GM18499 (cell line): Measurements from ENCODE around the gene TREML1.
"Not testable (repeated sequence)": the region's sequence is repeated elsewhere in the genome, so short reads cannot be mapped to it uniquely, and the experiment has no call there.

Experiments
- ATAC-seq: cut with Tn5 transposase; IDR thresholded peaks from one replicate; pipeline ENCODE4 v1.9.1; 2021; ENCODE audit warnings: moderate number of reproducible peaks; ENCODE audit not compliant: insufficient read depth, unreplicated experiment

Gene TREML1

DNA sequence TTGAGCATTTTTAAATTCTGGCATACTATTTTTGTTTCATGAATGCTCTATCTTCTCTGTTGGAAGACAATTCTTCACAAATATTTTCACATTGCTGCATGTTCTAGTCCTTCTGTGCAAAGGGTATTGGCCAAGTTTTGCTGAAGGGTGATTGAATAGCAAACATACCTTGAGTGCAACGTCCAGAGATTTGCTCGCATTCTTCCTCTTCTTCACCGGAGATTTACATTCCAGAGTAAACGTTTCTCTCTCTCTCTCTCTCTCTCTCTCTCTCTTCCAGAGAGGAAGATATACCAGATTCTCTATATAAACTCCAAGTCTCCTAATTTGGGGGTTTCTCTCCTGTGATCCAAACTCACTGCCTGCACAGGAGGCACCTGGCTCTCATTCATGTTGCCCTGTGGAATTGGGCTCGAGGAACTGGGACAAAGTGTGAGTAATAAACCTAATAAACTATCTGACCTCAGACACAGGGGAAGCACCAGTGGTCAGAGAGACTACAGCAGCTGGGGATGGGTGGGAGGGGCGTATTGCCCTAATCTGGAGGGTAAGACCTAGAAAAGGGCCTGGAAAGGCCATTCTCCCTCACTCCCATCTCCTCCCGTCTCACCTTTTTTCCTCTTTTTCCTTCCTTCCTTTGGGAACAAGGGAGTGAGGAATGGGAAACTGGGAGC, 1.1 kb upstream of the TREML1 start:
- ATAC-seq = no peak

DNA sequence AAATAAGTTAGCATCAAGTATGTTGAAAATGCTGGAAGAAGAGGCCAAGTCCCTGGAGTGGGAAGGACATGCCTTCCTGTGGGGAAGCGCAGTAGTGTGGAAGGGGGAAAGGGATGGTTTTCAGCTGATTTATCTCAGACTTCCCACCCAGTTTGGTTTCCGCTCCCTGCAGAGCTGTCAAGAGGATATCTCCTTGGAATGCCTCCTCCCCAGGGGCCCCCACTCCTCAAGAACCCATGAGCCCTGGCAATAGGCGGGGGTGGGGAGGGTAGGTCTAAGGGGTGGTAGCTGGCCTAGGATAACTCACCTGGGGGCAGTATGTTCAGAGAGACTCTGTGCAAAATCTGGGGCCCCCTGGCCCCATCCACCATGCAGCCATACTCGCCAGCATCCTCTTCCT, 696 bp downstream of the TREML1 start:
- no peak for ATAC-seq

GRCh38 chr6:41150671-41151070, 3.5 kb downstream of the TREML1 start:
- no peak for ATAC-seq

DNA sequence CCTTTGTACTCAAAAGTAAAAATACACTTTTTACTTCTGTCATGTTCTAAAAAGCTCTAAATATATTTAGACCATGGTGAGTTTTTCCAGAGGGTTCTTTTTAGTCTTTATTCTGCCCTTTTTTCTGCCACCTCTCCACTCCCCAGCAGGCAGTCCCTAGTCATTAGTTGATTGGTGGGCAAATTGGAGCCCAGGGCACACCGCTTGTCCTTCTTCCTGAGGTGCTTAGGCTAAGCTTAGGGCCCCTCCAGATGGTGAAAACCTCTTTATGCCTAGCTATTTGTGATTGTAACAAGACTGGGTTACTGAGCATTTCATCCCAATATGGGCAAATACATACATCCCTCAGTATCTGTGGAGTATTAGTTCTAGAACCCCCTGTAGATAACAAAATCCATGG, 6.2 kb downstream of the TREML1 start:
- no peak for ATAC-seq

DNA sequence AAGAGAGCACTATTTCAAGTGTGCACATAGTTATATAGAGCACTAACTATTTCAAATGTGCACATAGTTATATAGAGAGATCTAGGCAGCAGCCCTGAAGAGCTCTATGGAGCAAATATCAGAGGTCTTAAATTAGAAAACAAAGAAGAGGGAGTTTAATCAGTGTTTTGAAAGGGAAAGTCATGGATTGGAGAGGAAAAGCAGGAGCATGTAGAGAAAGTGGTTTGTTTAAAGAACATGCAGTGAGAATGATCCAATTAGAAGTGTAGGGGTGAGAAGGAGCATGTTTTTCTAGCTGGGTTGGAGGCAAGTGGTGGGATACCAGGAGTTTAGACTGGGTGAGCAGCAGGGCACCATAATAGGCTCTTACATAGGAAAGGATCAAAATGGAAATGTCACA, 17.2 kb downstream of the TREML1 start:
- no peak for ATAC-seq

DNA sequence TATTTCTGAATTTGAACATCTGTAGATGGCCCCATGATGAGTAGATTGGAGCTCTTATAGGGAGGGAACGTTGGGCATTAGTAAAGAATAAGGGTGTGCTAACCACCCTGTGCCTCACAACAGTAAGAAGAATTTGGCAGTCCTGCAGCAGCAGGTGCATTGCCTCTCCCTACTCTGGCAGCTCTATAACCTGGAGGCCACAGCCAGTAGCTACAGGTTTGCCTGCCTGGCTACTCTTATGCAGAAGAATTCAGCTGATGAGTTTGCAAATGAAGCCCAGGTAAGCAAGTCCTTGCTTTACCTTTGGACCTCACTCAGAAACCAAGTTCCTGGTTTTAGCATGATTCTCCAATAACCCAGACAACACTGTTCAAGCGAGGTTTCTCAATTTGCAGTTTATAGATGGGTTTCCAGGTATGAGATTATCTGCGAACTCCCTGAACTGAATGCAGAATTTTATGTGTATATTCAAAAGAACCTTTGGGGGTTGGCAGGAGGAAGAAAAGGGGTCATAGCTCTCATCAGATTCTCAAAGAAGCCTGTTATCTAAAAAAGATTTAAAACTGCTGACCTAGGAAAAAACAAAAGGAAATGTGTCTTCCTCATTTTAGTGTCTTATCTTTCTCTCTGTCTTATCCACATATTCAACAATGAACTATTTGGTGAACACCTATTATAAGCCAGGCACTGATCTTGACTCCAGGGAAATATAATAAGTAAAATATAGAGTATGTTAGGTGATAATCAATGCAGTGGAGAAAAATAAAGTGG, 18.9 kb downstream of the TREML1 start:
- ATAC-seq = no peak

DNA sequence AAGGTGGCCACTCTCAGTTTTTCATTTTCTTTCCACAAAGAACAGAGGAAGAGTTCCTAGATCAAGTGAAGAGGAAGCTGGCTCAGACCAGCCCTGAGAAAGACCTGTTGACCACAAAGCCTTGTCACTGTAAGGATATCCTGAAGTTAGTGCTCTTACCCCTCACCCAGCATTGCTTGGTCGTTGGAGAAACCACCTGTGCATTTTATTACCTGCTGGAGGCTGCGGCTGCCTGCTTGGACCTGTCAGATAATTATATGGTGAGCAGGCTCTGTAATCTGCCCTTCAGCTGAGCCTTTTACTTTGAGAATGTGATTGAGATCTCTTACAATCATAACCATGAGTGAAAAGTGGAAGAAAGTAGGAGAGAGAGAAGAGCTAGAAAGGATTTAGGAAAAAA, 21.9 kb downstream of the TREML1 start:
- ATAC-seq = no peak

- no peak for ATAC-seq
These were observed 28.9 kb downstream of the TREML1 start for GRCh38 chr6:41125282-41125681.

DNA sequence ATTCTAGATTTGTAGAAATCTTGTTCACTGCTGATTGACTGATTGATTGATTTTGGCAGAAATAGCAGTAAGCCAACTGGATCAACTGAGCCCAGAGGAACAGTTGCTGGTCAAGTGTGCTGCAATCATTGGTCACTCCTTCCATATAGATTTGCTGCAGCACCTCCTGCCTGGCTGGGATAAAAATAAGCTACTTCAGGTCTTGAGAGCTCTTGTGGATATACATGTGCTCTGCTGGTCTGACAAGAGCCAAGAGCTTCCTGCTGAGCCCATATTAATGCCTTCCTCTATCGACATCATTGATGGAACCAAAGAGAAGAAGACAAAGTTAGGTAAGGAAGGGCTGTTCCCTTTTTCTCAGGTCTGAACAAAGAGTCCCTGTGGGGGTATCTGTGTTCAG, 31.2 kb downstream of the TREML1 start:
- ATAC-seq = no peak

GRCh38 chr6:41122373-41122772, 31.8 kb downstream of the TREML1 start:
- no peak for ATAC-seq

DNA sequence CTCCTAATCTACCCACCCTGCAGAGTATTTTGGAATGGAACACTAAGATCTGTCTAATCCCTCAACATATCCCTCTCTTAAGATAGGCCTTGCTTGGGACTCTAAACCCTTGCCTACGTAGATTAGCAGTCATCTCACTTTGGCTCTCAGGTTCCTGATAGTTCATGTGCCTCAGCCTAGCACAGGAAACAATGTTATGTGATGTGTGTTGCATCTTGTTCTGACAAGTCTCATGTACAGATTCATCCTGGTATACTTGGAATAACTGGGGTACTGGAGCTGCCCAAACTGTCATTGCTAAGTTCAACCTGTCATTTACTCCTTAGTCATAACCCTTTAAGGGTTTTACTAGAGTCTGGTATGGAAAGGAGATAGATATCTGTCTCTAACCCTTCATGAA, 34.1 kb downstream of the TREML1 start:
- ATAC-seq = no peak

DNA sequence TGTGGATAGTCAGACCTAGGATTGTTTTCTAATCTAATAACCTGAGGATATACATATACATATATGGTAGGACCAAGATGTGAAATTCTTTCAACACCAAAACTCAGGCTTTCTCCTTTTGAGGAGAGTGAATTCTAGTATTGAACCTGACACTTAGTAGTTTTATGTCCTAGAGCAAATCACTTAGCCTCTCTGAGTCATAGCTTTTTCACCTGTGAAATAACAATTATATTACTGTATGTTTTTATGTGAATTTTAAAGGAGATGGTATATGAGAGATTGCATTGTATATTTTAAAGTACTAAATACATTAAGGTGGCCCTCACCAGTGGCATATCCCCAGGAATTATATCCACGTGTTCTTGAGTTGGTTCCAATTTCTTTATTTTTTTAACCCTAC, 34.6 kb downstream of the TREML1 start:
- ATAC-seq = no peak

DNA sequence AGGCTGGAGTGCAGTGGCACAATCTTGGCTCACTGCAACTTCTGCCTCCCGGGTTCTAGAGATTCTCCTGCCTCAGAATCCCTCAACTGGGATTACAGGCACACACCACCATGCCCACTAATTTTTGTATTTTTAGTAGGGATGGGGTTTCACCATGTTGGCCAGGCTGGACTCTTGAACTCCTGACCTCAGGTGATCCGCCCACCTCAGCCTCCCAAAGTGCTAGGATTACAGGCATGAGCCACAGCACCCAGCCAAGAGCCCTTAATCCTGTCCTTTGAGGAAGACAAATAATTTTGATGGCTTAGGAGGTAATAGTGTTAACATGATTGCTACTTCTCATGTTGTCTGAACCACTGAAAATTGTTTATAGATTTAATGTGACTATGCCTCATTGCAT, 39.1 kb downstream of the TREML1 start:
- ATAC-seq = not testable (repeated sequence)

DNA sequence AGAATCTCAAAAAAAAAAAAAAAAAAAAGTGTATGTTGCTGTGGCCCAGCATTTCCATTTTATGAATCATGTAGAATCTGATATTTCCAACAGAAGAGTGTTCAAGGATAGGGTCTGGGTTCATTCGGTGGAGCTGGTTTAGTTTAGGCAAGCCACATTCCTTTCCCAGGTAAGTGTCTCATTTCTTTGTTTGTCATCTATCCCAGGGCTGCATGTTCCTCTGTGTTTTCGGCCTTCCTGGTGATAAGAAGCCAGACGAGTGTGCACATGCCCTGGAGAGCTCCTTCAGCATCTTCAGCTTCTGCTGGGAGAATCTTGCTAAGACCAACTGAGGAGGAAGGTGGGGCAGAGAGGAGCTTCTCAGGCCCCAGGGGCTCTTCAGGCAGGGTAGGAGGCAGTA, 43.1 kb downstream of the TREML1 start:
- ATAC-seq = no peak

GRCh38 chr6:41103847-41104246, 50.3 kb downstream of the TREML1 start:
- ATAC-seq = no peak

- ATAC-seq = no peak
These were observed 53.3 kb downstream of the TREML1 start for GRCh38 chr6:41100871-41101287.
